Mucosa of gallbladder (tissue), 1 donor: Measurements from ENCODE around the gene HSFX2. TPM values are rescaled to one million over a fixed set of nuclear protein-coding genes. Genes with fewer than 3 reads are reported as not detected.

ENCODE experiments used
- total RNA-seq: library from RNA; stranded (reverse); gene quantifications from one replicate; pipeline ENCODE4 v1.2.1, GENCODE V29; 2021
- donor health status: DM: no; HTN: no; CAD: no.

Gene HSFX2
- total RNA-seq, 1 donor from 2014 or later, result 0.83 TPM

Other genes starting within 250 kb of the HSFX2 start
- 55.4 TPM for gene IDS, start 90.0 kb downstream of the HSFX2 start, total RNA-seq
- gene EOLA1, start 54.3 kb downstream of the HSFX2 start, total RNA-seq, result 18.6 TPM
- gene HSFX3, start 45.4 kb downstream of the HSFX2 start, total RNA-seq, result not detected
- gene MAGEA9B, start 7.9 kb downstream of the HSFX2 start, total RNA-seq, result not detected
- 20.3 TPM for gene TMEM185A, start 36.5 kb upstream of the HSFX2 start, total RNA-seq
- gene MAGEA11, start 116.7 kb upstream of the HSFX2 start, total RNA-seq, result not detected
- 0.98 TPM for gene HSFX1, start 178.8 kb upstream of the HSFX2 start, total RNA-seq
- gene MAGEA9, start 186.6 kb upstream of the HSFX2 start, total RNA-seq, result not detected